HCT116 (cell line): ENCODE measurements around the gene DNAJB8. TPM values are rescaled to one million over a fixed set of nuclear protein-coding genes. Genes with fewer than 3 reads are reported as not detected.

Experiments
- ATAC-seq: fragments of 200-7000 bp; cut with Tn5 transposase; 2 replicates; pipeline ENCODE4 v1.9.1; 2020; ENCODE audit warnings: mild to moderate bottlenecking, moderate library complexity
- BruUV-seq: library from RNA; stranded (reverse); fragments of 400-500 nt; replicated peaks from 2 replicates; lab custom pipeline; 2021; lab: Mats Ljungman, UMichigan
- CTCF ChIA-PET: fragments of 300-600 bp; sonication (Branson Sonifier 250); formaldehyde crosslinking; loops from one replicate; lab custom pipeline; 2021; ENCODE audit warnings: antibody characterized with exemption; lab: Charles Lee
- POLR2A ChIA-PET: fragments of 300-600, 350-600 bp; sonication (Branson Sonifier 250); formaldehyde crosslinking; loops from one replicate; lab custom pipeline; 2021; ENCODE audit warnings: antibody characterized with exemption; lab: Charles Lee
- RAD21 ChIA-PET, 2 experiments: fragments of 300-600 bp; sonication (Branson Sonifier 250); formaldehyde crosslinking; loops; one replicate each; lab custom pipeline; 2023; ENCODE audit warnings: low total read pairs in 2 of 2; ENCODE audit not compliant: uncharacterized antibody in 2 of 2, unreplicated experiment in 2 of 2, low non-redundant PET in 1 of 2; lab: Charles Lee
- DNase-seq: peaks from one replicate; pipeline ENCODE4 v3.0.0-alpha.2; 2010; ENCODE audit warnings: low read depth, low spot score
- H2AFZ ChIP-seq: fragments of 200-600 bp; shearing (Covaris generic), sonication (generic); 2 replicates; pipeline ENCODE4 v1.6.1; 2017; ENCODE audit warnings: low read depth, mixed run types, mixed read lengths, antibody characterized with exemption, low read length; ENCODE audit not compliant: poor library complexity, severe bottlenecking
- H3K27ac ChIP-seq: 2 replicates; pipeline ENCODE4 v1.5.1; 2012; ENCODE audit warnings: low read depth, low read length
- H3K27me3 ChIP-seq: fragments of 200-600 bp; sonication (generic); 2 replicates; pipeline ENCODE4 v1.6.1; 2016; ENCODE audit warnings: mixed run types, low read length, mixed read lengths; ENCODE audit not compliant: insufficient read depth
- H3K36me3 ChIP-seq, 2 experiments: fragments of 200-500 bp in 1 of 2; fragments of 200-600 bp in 1 of 2; sonication (Bioruptor generic) in 1 of 2; sonication (generic) in 1 of 2; 2 replicates each; pipeline versions ENCODE4 v1.5.1 to v1.6.1; 2014 to 2016; ENCODE audit warnings: low read length in 2 of 2, inconsistent platforms in 1 of 2, mixed read lengths in 1 of 2, mixed run types in 1 of 2; ENCODE audit not compliant: insufficient read depth in 2 of 2, control insufficient read depth in 1 of 2
- H3K4me1 ChIP-seq, 2 experiments: fragments of 200-600 bp in 1 of 2; sonication (generic) in 1 of 2; 2 replicates each; pipeline versions ENCODE4 v1.5.1 to v1.6.1; 2012 to 2017; ENCODE audit warnings: low read length in 2 of 2, inconsistent platforms in 1 of 2, mild to moderate bottlenecking in 1 of 2, mixed read lengths in 1 of 2, mixed run types in 1 of 2, moderate library complexity in 1 of 2; ENCODE audit not compliant: insufficient read depth in 2 of 2, control insufficient read depth in 1 of 2
- H3K4me2 ChIP-seq: fragments of 200-600 bp; sonication (generic); 2 replicates; pipeline ENCODE4 v1.6.1; 2017; ENCODE audit warnings: mixed run types, low read length, mixed read lengths
- H3K4me3 ChIP-seq, 2 experiments: fragments of 200-600 bp in 1 of 2; sonication (generic) in 1 of 2; replicated peaks in 1 of 2; 2 replicates each; pipeline ENCODE4 v1.5.1; 2011 to 2016; ENCODE audit warnings: low read length in 2 of 2, control low read depth in 1 of 2, low read depth in 1 of 2, mild to moderate bottlenecking in 1 of 2, mixed read lengths in 1 of 2, mixed run types in 1 of 2
- H3K79me2 ChIP-seq: fragments of 200-600 bp; sonication (generic); 2 replicates; pipeline ENCODE4 v1.6.1; 2017; ENCODE audit warnings: mild to moderate bottlenecking, mixed run types, low read length, moderate library complexity, mixed read lengths; ENCODE audit not compliant: insufficient read depth
- H3K9ac ChIP-seq: fragments of 200-600 bp; sonication (generic); 2 replicates; pipeline ENCODE4 v1.6.1; 2016; ENCODE audit warnings: low read length, mixed read lengths
- H3K9me2 ChIP-seq: fragments of 200-600 bp; sonication (generic), shearing (Covaris generic); 2 replicates; pipeline ENCODE4 v1.6.1; 2017; ENCODE audit warnings: mixed run types, mild to moderate bottlenecking, moderate library complexity; ENCODE audit not compliant: insufficient read depth
- H3K9me3 ChIP-seq, 2 experiments: fragments of 200-500 bp in 1 of 2; fragments of 200-600 bp in 1 of 2; sonication (Bioruptor generic) in 1 of 2; sonication (generic) in 1 of 2; 2 replicates each; pipeline ENCODE4 v1.6.1; 2014 to 2017; ENCODE audit warnings: low read length in 2 of 2, mixed read lengths in 2 of 2, inconsistent platforms in 1 of 2, low read depth in 1 of 2, mild to moderate bottlenecking in 1 of 2, mixed run types in 1 of 2, moderate library complexity in 1 of 2; ENCODE audit not compliant: control insufficient read depth in 1 of 2, insufficient read depth in 1 of 2
- H4K20me1 ChIP-seq: fragments of 200-600 bp; sonication (generic), shearing (Covaris generic); 2 replicates; pipeline ENCODE4 v1.6.1; 2017; ENCODE audit warnings: mixed run types, mild to moderate bottlenecking, moderate library complexity; ENCODE audit not compliant: insufficient read depth
- CBX3 ChIP-seq: IDR thresholded peaks from 2 replicates; pipeline ENCODE4 v1.6.1; 2012; ENCODE audit warnings: low read depth
- CEBPB ChIP-seq: IDR thresholded peaks from 2 replicates; pipeline ENCODE4 v1.6.1; 2012; ENCODE audit warnings: low read depth
- CTCF ChIP-seq, 3 experiments: fragments of 200-600 bp in 1 of 3; sonication (generic) in 1 of 3; IDR thresholded peaks in 2 of 3; conservative IDR thresholded peaks in 1 of 3; 2 replicates each; pipeline ENCODE4 v1.5.1; 2012 to 2017; ENCODE audit warnings: low read depth in 2 of 3, low read length in 2 of 3, antibody characterized with exemption in 1 of 3, borderline replicate concordance in 1 of 3, control low read depth in 1 of 3, mild to moderate bottlenecking in 1 of 3, mixed read lengths in 1 of 3, mixed run types in 1 of 3, moderate library complexity in 1 of 3; ENCODE audit not compliant: insufficient read depth in 1 of 3
- ELF1 ChIP-seq: IDR thresholded peaks from 2 replicates; pipeline ENCODE4 v1.6.1; 2012; ENCODE audit warnings: low read depth, borderline replicate concordance
- EZH2 ChIP-seq: fragments of 200-600 bp; sonication (generic); IDR thresholded peaks from 2 replicates; pipeline ENCODE4 v1.6.1; 2017; ENCODE audit warnings: antibody characterized with exemption, mixed run types
- FOSL1 ChIP-seq: IDR thresholded peaks from 2 replicates; pipeline ENCODE4 v1.6.1; 2012; ENCODE audit warnings: low read depth
- SRF ChIP-seq: IDR thresholded peaks from 2 replicates; pipeline ENCODE4 v1.6.1; 2012; ENCODE audit warnings: low read depth
- intact Hi-C: fragments of 100-400 bp; cut with micrococcal nuclease; formaldehyde crosslinking; loops from 2 replicates; pipeline ENCODE4 v1.10.0; 2022
- total RNA-seq: library from RNA; stranded (reverse); gene quantifications from one replicate; pipeline ENCODE4 v1.2.1, GENCODE V29; 2021; ENCODE audit not compliant: unreplicated experiment
- TF ChIP-seq, protein P1 (sequence below): IDR thresholded peaks from 2 replicates; pipeline ENCODE4 v1.6.1; 2012
- TF ChIP-seq, protein P2 (sequence below): IDR thresholded peaks from 2 replicates; pipeline ENCODE4 v1.6.1; 2012; ENCODE audit warnings: low read depth

The DNAJB8 gene
- total RNA-seq, 1 experiment from 2014 or later, result not detected

GRCh38 chr3:128495435-128495970 lies 28.8 kb upstream of the DNAJB8 start (continued):
- no peak for TF ChIP-seq CBX3
- no peak for TF ChIP-seq FOSL1
- TF ChIP-seq SRF, result no peak
- no peak for TF ChIP-seq EZH2
- no peak for TF ChIP-seq CEBPB

DNA sequence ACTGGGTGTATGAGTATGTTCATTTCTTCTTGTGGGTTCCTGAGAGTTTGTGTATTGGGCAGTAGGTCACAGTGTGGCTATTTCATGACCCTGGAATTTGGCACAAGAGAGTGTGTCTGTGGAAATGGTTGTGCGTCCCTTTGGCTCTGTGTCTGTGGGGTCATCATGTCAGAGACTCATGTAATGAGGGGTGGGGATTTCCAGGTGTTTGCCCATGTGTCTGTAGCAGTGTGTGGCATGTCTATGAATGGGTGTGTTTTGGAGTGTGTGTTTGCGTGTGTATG lies 27.6 kb upstream of the DNAJB8 start:
- no peaks in the 10 kb centered on the region for H4K20me1 ChIP-seq
- no peak overlapping the region for H3K4me3 ChIP-seq
- no peak for DNase-seq
- no peak overlapping the region for H3K4me2 ChIP-seq
- H3K9me3 ChIP-seq, result no peaks in the 10 kb centered on the region
- H3K79me2 ChIP-seq, result peaks cover 32% of the 10 kb centered on the region; the same call in 1 of the 2 replicates
- H3K27ac ChIP-seq, result no peak overlapping the region
- H2AFZ ChIP-seq, result no peak overlapping the region
- no TSS peak for BruUV-seq
- no peak overlapping the region for H3K9ac ChIP-seq
- no peaks in the 10 kb centered on the region for H3K27me3 ChIP-seq
- ChIA-PET CTCF (no interaction called here), POLR2A (no interaction called here), RAD21 (no interaction called here)
- H3K36me3 ChIP-seq, result peaks cover 0 to 2% of the 10 kb centered on the region in 2 experiments; a peak in 2 of 4 replicates
- no peak for TF ChIP-seq ELF1
- TF ChIP-seq FOSL1, result no peak
- TF ChIP-seq CBX3, result no peak
- TF ChIP-seq, protein P1, sequence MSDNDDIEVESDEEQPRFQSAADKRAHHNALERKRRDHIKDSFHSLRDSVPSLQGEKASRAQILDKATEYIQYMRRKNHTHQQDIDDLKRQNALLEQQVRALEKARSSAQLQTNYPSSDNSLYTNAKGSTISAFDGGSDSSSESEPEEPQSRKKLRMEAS, result no peak
- ATAC-seq, result no peak
- intact Hi-C loops, result no loop called here
- H3K9me2 ChIP-seq, result no peaks in the 10 kb centered on the region
- H3K4me1 ChIP-seq, result peaks cover 4 to 8% of the 10 kb centered on the region in 2 experiments; a peak in 3 of 4 replicates

GRCh38 chr3:128493570-128494366 lies 27.1 kb upstream of the DNAJB8 start:
- Histone ChIP-seq H3K36me3 (peaks cover 0 to 2% of the 10 kb centered on the region in 2 experiments; a peak in 2 of 4 replicates), H3K4me3 (no peak overlapping the region), H3K79me2 (peaks cover 32% of the 10 kb centered on the region; the same call in 1 of the 2 replicates), H2AFZ (no peak overlapping the region), H4K20me1 (no peaks in the 10 kb centered on the region), H3K9me2 (no peaks in the 10 kb centered on the region), H3K4me2 (no peak overlapping the region), H3K9me3 (no peaks in the 10 kb centered on the region), H3K27me3 (no peaks in the 10 kb centered on the region), H3K9ac (no peak overlapping the region), H3K4me1 (peaks cover 4 to 9% of the 10 kb centered on the region in 2 experiments; a peak in 3 of 4 replicates), H3K27ac (no peak overlapping the region)
- intact Hi-C loops, result no loop called here
- ATAC-seq (no peak), DNase-seq (no peak)
- no TSS peak for BruUV-seq
- TF ChIP-seq, protein P2, sequence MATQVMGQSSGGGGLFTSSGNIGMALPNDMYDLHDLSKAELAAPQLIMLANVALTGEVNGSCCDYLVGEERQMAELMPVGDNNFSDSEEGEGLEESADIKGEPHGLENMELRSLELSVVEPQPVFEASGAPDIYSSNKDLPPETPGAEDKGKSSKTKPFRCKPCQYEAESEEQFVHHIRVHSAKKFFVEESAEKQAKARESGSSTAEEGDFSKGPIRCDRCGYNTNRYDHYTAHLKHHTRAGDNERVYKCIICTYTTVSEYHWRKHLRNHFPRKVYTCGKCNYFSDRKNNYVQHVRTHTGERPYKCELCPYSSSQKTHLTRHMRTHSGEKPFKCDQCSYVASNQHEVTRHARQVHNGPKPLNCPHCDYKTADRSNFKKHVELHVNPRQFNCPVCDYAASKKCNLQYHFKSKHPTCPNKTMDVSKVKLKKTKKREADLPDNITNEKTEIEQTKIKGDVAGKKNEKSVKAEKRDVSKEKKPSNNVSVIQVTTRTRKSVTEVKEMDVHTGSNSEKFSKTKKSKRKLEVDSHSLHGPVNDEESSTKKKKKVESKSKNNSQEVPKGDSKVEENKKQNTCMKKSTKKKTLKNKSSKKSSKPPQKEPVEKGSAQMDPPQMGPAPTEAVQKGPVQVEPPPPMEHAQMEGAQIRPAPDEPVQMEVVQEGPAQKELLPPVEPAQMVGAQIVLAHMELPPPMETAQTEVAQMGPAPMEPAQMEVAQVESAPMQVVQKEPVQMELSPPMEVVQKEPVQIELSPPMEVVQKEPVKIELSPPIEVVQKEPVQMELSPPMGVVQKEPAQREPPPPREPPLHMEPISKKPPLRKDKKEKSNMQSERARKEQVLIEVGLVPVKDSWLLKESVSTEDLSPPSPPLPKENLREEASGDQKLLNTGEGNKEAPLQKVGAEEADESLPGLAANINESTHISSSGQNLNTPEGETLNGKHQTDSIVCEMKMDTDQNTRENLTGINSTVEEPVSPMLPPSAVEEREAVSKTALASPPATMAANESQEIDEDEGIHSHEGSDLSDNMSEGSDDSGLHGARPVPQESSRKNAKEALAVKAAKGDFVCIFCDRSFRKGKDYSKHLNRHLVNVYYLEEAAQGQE, result no peak
- TF ChIP-seq, protein P1, result no peak
- TF ChIP-seq CTCF (IDR thresholded peaks at IDR 0.05 in 2 of 3, conservative IDR thresholded peaks at IDR 0.05 in 1 of 3; ENCODE audit: borderline replicate concordance in 1 of 3, insufficient read depth in 1 of 3, low read depth in 2 of 3, low read length in 2 of 3), result no peak
- ChIA-PET CTCF (no interaction called here), RAD21 (no interaction called here), POLR2A (no interaction called here)
